ENCODE data around the gene PNP. TPM values are rescaled to one million over a fixed set of nuclear protein-coding genes. Genes with fewer than 3 reads are reported as not detected.
A peak's percentile ranks its signal among the peaks of the same experiment; 100 is the strongest.

PNP gene
- total and polyA plus RNA-seq, 2 experiments from 2014 or later, result 24.6 to 39.6 TPM

GRCh38 chr14:20485900-20486299, 16.7 kb downstream of the PNP start:
- no peaks in the 10 kb centered on the region for H3K79me2 ChIP-seq (ENCODE audit: insufficient read depth)
- in situ Hi-C loops (cut with MboI), result no loop called here
- no peaks in the 10 kb centered on the region for H3K27me3 ChIP-seq (replicated peaks; ENCODE audit: insufficient read depth)
- H3K9me3 ChIP-seq (ENCODE audit: low read depth), result no peaks in the 10 kb centered on the region
- no peaks in the 10 kb centered on the region for H3K9me2 ChIP-seq (ENCODE audit: insufficient read depth)
- H3K4me3 ChIP-seq, result no peak overlapping the region
- H3K9ac ChIP-seq, result no peak overlapping the region
- H3F3A ChIP-seq (ENCODE audit: insufficient read depth), result no peaks in the 10 kb centered on the region
- H3K4me2 ChIP-seq (ENCODE audit: unreplicated experiment), result no peak overlapping the region
- TF ChIP-seq EZH2 (IDR thresholded peaks at IDR 0.05; ENCODE audit: insufficient read depth, poor library complexity, severe bottlenecking), result no peak
- no peak for TF ChIP-seq EZH2phosphoT487 (IDR thresholded peaks at IDR 0.05; ENCODE audit: insufficient read depth, low read depth)
- no peak overlapping the region for H3K27ac ChIP-seq
- no peak for DNase-seq
- WGBS, 2 experiments (ENCODE audit: low coverage in 1 of 2, low lambda C conversion rate in 2 of 2, missing lambda C conversion rate in 2 of 2), result 54 to 66% methylated on average over 7 of the region's 7 CpGs
- H4K20me1 ChIP-seq (ENCODE audit: insufficient read depth), result no peaks in the 10 kb centered on the region
- no peaks in the 10 kb centered on the region for H3K36me3 ChIP-seq (ENCODE audit: low read depth)
- H2AFZ ChIP-seq, result no peak overlapping the region
- H3K4me1 ChIP-seq (ENCODE audit: insufficient read depth), result no peaks in the 10 kb centered on the region

DNA sequence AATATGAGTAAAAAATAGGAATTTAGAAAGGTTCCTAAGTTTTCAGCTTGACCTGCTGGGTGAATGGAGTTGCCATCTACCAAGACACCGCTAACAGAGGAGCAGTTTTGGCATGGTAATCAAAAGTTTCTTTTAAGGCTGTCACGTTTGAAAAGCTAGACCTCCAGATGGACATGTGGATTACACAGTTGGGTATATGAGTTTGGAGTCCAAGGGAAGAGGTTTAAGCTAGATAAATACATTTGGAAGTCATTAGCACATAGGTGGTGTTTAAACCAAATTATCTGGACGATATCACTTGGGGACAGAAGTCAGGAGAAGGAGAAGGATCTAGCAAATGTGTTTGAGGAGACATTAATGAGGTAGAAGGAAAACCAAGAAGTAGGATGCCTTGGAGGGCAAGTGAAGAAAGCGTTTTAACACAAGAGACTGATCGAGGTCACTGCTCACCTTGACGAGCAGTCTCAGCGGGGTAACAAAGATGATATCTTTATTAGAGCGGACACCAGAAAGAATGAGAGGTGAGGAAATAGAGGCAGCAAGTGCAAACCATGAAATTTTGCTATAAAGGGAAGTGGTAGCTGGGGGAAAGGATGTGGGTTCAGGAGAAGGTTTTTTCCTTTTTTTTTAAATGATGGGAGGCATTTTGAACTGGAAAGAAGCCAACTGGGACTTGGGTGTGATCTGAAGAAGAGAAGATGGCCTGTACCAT, 17.6 kb downstream of the PNP start:
- no peak for DNase-seq
- Histone ChIP-seq H3K4me1 (ENCODE audit: insufficient read depth) (no peaks in the 10 kb centered on the region), H3K36me3 (ENCODE audit: low read depth) (no peaks in the 10 kb centered on the region), H3K9me3 (ENCODE audit: low read depth) (no peaks in the 10 kb centered on the region), H3K9me2 (ENCODE audit: insufficient read depth) (no peaks in the 10 kb centered on the region), H4K20me1 (ENCODE audit: insufficient read depth) (no peaks in the 10 kb centered on the region), H3K4me2 (ENCODE audit: unreplicated experiment) (no peak overlapping the region), H3K27ac (no peak overlapping the region), H3F3A (ENCODE audit: insufficient read depth) (no peaks in the 10 kb centered on the region), H3K79me2 (ENCODE audit: insufficient read depth) (no peaks in the 10 kb centered on the region), H3K9ac (no peak overlapping the region), H3K27me3 (replicated peaks; ENCODE audit: insufficient read depth) (no peaks in the 10 kb centered on the region), H3K4me3 (no peak overlapping the region), H2AFZ (no peak overlapping the region)
- no peak for TF ChIP-seq EZH2 (IDR thresholded peaks at IDR 0.05; ENCODE audit: insufficient read depth, poor library complexity, severe bottlenecking)
- no peak for TF ChIP-seq EZH2phosphoT487 (IDR thresholded peaks at IDR 0.05; ENCODE audit: insufficient read depth, low read depth)
- WGBS, 2 experiments (ENCODE audit: low coverage in 1 of 2, low lambda C conversion rate in 2 of 2, missing lambda C conversion rate in 2 of 2), result 44 to 51% methylated on average over 8 of the region's 8 CpGs
- in situ Hi-C loops (cut with MboI), result no loop called here

DNA sequence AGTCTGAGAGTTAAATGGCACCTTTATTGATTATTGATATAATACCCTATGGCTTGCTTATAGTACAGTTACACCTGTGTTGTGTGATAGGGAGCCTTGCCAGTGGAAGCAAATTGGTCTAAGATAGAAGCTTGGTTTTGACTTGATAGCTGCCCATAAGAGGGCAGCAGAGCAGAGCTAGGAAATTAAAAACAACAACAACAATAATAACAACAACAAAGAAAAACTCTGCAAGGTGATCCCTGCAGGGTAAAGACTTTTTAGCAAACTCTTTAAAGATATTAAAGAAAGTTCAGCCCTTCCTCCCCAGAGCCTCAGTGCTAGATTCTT, 18.2 kb downstream of the PNP start:
- H3F3A ChIP-seq (ENCODE audit: insufficient read depth), result no peaks in the 10 kb centered on the region
- no peak overlapping the region for H2AFZ ChIP-seq
- no peaks in the 10 kb centered on the region for H3K36me3 ChIP-seq (ENCODE audit: low read depth)
- no peak overlapping the region for H3K4me2 ChIP-seq (ENCODE audit: unreplicated experiment)
- H4K20me1 ChIP-seq (ENCODE audit: insufficient read depth), result no peaks in the 10 kb centered on the region
- H3K4me1 ChIP-seq (ENCODE audit: insufficient read depth), result no peaks in the 10 kb centered on the region
- H3K27me3 ChIP-seq (replicated peaks; ENCODE audit: insufficient read depth), result no peaks in the 10 kb centered on the region
- H3K79me2 ChIP-seq (ENCODE audit: insufficient read depth), result no peaks in the 10 kb centered on the region
- no peak for DNase-seq
- H3K9me3 ChIP-seq (ENCODE audit: low read depth), result no peaks in the 10 kb centered on the region
- H3K9ac ChIP-seq, result no peak overlapping the region
- TF ChIP-seq EZH2 (IDR thresholded peaks at IDR 0.05; ENCODE audit: insufficient read depth, poor library complexity, severe bottlenecking) (no peak), EZH2phosphoT487 (IDR thresholded peaks at IDR 0.05; ENCODE audit: insufficient read depth, low read depth) (no peak)
- no peak overlapping the region for H3K27ac ChIP-seq
- no peak overlapping the region for H3K4me3 ChIP-seq
- in situ Hi-C loops (cut with MboI), result no loop called here
- no peaks in the 10 kb centered on the region for H3K9me2 ChIP-seq (ENCODE audit: insufficient read depth)

DNA sequence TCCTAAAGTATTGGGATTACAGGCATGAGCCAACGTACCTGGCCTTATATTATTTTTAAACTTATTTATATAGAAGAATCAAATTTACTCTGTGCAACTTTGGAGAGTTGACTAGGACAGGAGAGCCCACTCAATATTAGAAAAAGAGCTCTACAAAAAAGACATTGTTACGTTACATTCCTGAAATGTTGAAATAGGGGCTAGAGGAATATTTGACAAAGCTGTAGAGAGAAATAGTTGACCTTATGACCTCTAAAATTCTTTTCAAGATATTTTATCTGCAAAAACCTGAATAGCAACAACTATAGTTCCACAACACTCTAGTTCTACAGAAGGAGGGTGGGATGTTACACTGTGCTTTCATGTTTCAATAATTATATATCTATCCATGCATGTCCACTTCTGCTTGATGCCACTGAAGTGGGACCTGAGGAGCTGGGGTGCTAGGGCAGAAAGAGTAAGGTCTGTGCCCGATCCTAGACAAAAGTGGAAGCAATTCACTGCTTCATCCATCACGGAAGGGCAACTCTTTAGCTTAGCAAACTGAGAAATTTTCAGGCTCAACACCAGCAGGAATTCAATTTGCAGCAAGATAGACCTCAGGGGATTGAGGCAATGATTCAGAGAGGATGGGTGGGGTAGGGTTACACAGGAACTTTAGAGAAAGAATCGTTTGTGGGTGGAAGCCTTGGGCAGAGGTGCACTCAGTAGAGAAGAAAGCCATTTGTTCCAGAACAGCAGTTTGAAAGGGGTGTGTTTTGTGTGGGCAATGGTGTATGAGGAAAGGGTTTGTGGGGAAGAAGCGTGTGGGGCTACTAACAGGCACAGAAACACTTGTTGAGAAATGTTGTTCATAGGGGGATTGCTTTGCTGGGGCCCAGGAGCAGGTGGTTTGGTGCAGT, 20.1 kb downstream of the PNP start:
- Histone ChIP-seq H2AFZ (no peak overlapping the region; the same call in 1 of the 2 replicates), H3K4me1 (ENCODE audit: insufficient read depth) (no peaks in the 10 kb centered on the region), H3K79me2 (ENCODE audit: insufficient read depth) (no peaks in the 10 kb centered on the region), H3K9me3 (ENCODE audit: low read depth) (no peaks in the 10 kb centered on the region), H3K9ac (no peak overlapping the region), H3F3A (ENCODE audit: insufficient read depth) (no peaks in the 10 kb centered on the region), H3K9me2 (ENCODE audit: insufficient read depth) (no peaks in the 10 kb centered on the region), H3K4me3 (no peak overlapping the region), H3K36me3 (ENCODE audit: low read depth) (no peaks in the 10 kb centered on the region), H3K4me2 (ENCODE audit: unreplicated experiment) (no peak overlapping the region), H3K27ac (no peak overlapping the region), H4K20me1 (ENCODE audit: insufficient read depth) (no peaks in the 10 kb centered on the region), H3K27me3 (replicated peaks; ENCODE audit: insufficient read depth) (no peaks in the 10 kb centered on the region)
- in situ Hi-C loops (cut with MboI), result no loop called here
- 28 to 31% methylated on average over 6 of the region's 6 CpGs for WGBS, 2 experiments (ENCODE audit: low coverage in 1 of 2, low lambda C conversion rate in 2 of 2, missing lambda C conversion rate in 2 of 2)
- peak; percentile 47 for DNase-seq
- TF ChIP-seq EZH2phosphoT487 (IDR thresholded peaks at IDR 0.05; ENCODE audit: insufficient read depth, low read depth) (no peak), EZH2 (IDR thresholded peaks at IDR 0.05; ENCODE audit: insufficient read depth, poor library complexity, severe bottlenecking) (no peak)
